GM19043 (cell line): Measurements from ENCODE around the gene RPP25.
A peak's percentile ranks its signal among the peaks of the same experiment; 100 is the strongest.

ENCODE experiments used
- ATAC-seq: cut with Tn5 transposase; IDR thresholded peaks from one replicate; pipeline ENCODE4 v1.9.1; 2021; ENCODE audit warnings: low read depth; ENCODE audit not compliant: unreplicated experiment

The RPP25 gene, protein sequence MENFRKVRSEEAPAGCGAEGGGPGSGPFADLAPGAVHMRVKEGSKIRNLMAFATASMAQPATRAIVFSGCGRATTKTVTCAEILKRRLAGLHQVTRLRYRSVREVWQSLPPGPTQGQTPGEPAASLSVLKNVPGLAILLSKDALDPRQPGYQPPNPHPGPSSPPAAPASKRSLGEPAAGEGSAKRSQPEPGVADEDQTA

GRCh38 chr15:74956648-74957475, at the start of gene RPP25:
Gene RPP25, minus strand, starts transcription at chr15:74956772. Its CDS starts 189 bp downstream, at chr15:74956583.
- ATAC-seq = peak; percentile 65

DNA sequence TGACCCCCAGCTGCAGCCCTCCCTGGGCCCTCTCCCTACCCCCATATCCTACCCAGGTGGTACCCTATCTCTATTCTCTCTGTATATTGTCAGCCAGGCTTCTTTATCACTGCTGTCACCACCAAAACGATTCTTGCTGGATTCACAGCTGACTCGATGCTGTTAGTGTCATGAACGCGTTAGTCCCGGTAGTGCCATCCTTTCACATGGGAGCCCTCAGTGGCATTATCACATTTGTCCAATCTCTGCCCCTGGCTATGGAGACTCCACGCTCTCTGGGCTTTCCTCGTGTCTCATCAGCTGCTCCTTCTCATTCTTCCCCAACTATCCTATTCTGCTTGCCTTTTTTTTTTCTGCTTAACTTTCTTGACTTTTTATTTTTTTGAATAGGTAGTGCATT, 45.8 kb upstream of the RPP25 start:
- ATAC-seq = no peak

GRCh38 chr15:75001310-75001709, 44.7 kb upstream of the RPP25 start:
- ATAC-seq = no peak

DNA sequence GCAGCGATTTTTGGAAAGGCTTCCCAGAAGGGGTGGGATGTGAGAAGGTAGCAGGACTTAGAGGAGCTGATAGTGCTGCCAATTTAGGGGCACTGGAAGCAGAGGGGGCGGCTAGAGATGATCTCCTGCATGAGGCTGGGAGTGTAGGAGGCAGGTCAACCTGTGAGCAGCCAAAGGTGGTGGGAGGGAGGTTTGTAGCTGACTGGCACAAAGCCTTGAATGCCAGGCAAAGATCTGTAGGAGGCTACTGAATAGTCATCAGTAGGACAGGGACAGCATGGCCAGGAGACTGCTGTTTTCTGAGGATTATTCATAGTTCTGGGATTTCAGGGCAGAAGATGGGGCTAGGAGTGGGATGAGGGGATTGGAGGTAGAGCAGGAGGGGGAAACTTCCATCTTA, 41.0 kb upstream of the RPP25 start:
- no peak for ATAC-seq

GRCh38 chr15:74997141-74997540, 40.6 kb upstream of the RPP25 start:
- ATAC-seq = no peak

GRCh38 chr15:74995779-74996765, 39.5 kb upstream of the RPP25 start:
- no peak for ATAC-seq

- peak; percentile 45 for ATAC-seq
Measured at GRCh38 chr15:74995182-74995778, 38.7 kb upstream of the RPP25 start, which contains the start of gene SCAMP5. Gene SCAMP5, plus strand, starts transcription at chr15:74995563. Its CDS starts 16,277 bp downstream, at chr15:75011840.

- no peak for ATAC-seq
Measured at GRCh38 chr15:74994685-74995084, 38.1 kb upstream of the RPP25 start.

DNA sequence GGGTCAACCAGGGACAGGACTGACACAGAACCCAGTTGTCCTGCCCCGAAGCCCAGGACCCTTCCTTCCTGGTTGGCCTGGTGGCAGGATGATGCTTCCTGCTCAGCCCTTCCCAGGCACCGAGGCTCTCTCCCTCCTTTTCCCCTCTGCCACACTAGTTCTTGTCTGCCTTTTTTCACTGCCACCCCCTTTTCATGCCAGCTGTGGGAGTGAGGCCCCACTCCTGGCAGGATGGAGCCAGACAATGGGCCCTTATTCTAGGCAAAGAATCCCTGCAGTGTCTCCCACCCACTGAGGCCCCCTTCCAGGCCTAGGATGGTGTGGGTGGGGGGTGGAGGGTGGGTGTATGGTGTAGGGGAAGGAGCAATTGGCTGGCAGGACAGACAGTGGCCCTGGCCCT, 37.7 kb upstream of the RPP25 start:
- no peak for ATAC-seq

GRCh38 chr15:74992619-74993018, 36.0 kb upstream of the RPP25 start:
- ATAC-seq = no peak

- ATAC-seq = no peak
Measured at GRCh38 chr15:74989527-74989926, 33.0 kb upstream of the RPP25 start.

GRCh38 chr15:74988007-74988800, 31.6 kb upstream of the RPP25 start:
- ATAC-seq = no peak

- no peak for ATAC-seq
Measured at GRCh38 chr15:74983725-74984231, 27.2 kb upstream of the RPP25 start.

DNA sequence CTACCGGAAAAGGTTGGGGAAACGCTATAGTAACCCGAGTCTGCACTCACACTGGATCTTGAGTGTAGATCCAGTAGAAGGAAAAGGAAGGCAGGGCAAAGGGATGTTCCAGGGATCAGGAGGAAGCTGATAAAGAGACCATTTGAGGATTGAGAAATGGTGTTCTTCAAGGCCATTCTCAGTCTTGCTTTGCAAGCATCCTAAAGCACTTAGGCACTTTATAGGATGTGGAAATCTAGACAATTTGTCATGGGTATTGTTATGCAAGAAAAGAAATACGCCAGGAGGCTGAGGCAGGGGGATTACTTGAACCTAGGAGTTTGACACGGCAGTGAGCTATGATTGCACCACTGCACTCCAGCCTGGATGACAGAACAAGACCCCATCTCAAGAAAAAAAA, 25.6 kb upstream of the RPP25 start:
- ATAC-seq = no peak

DNA sequence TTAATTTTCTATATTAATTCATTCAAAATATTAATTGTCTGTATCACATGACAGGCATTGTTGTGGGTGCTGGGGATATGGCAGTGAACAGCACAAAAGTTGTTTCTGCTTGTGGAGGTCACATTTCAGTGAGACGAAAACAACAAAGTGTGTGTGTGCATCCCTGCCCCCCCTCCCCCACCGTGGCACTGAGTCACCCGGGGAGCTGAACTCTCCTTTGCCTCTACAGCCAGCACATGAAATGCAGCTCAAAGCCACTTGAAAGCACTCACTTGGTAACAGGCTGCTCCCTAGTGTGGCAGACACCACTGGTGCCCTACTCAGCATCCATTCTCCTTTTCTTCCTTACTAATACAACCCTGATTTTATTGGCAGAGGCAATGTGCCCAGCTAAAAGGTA, 21.9 kb upstream of the RPP25 start:
- ATAC-seq = no peak

GRCh38 chr15:74978077-74978476, 21.5 kb upstream of the RPP25 start:
- ATAC-seq = no peak

DNA sequence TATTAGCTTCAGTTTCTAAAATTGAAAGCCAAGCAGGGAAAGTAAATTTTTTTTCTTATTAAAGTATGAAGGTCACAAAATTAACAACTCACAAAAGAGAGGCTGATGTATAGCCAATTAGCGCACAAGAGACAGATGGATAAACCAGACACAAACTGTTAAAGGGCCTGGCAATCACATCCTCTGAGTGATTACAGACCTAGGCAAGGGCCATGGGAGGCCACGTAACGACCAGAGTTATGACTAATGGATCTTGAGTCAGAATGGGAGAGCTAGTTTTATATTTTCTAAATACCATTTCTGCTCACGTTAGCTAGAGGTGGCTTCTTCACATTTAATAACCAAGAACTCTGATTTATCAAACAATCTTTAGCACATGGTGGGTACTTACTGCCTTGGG, 21.0 kb upstream of the RPP25 start:
- no peak for ATAC-seq

- no peak for ATAC-seq
Measured at GRCh38 chr15:74976159-74976558, 19.6 kb upstream of the RPP25 start.

GRCh38 chr15:74967670-74968069, 11.1 kb upstream of the RPP25 start:
- no peak for ATAC-seq
